ENCODE results near the gene EYS.

- no peak for TF ChIP-seq ZNF274 (IDR thresholded peaks at IDR 0.05; ENCODE audit: low read depth, low read length)
- TF ChIP-seq YY1 (IDR thresholded peaks at IDR 0.05; ENCODE audit: insufficient read depth, insufficient read length), result no peak
These were observed 1882.3 kb downstream of the EYS start for GRCh38 chr6:63824722-63825121.
